ENCODE data around the gene TMEM131L. TPM values are rescaled to one million over a fixed set of nuclear protein-coding genes. Genes with fewer than 3 reads are reported as not detected.

TMEM131L gene
- polyA plus RNA-seq, 3 donors = 11.2 to 58.3 (median 26.0) TPM

DNA sequence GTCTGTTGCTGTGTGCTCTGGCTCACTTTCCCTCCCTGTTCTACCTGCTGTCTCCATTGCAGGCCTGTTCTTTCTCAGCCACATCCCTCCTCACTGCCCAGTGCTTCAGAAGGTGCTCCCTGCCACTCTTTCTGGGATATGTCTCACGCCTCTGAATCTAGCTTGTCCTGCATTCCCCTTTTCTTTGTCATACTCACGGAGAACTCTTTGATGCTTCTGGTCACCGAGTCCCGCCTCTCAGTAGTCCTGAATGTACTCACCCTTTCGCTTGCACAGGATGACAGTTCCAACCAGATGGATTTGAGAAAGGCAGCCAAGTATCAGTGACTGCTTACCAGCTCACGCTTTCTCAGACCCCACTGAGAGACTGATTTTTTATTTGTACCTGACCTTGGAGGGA is 152.7 kb downstream of the TMEM131L start:
- Histone ChIP-seq H3K79me2 (ENCODE audit: insufficient read depth, low read length) (peaks cover 6% of the 10 kb centered on the region), H3K9me3 (replicated peaks in 1 of 2; ENCODE audit: control insufficient read depth in 1 of 2, insufficient read depth in 1 of 2, low read length in 2 of 2) (no peaks in the 10 kb centered on the region), H3K36me3 (replicated peaks in 1 of 2; ENCODE audit: control insufficient read depth in 1 of 2, insufficient read depth in 2 of 2, low read length in 2 of 2) (peaks cover 86 to 93% of the 10 kb centered on the region in 2 donors), H3K27me3 (ENCODE audit: control insufficient read depth in 2 of 2, insufficient read depth in 2 of 2, low read length in 2 of 2) (no peaks in the 10 kb centered on the region), H3K4me1 (ENCODE audit: control insufficient read depth in 1 of 2, insufficient read depth in 2 of 2, low read length in 2 of 2) (peaks cover 26 to 29% of the 10 kb centered on the region in 2 donors), H3K4me3 (replicated peaks in 1 of 3; ENCODE audit: low read depth in 2 of 3, low read length in 3 of 3) (no peak overlapping the region), H4K20me1 (ENCODE audit: insufficient read depth, low read length) (peaks cover 94% of the 10 kb centered on the region), H2AFZ (ENCODE audit: insufficient read depth, low read depth, low read length, poor library complexity, severe bottlenecking) (no peak overlapping the region), H3K9ac (ENCODE audit: insufficient read depth, low read length, poor library complexity, severe bottlenecking) (no peak overlapping the region), H3K27ac (ENCODE audit: low read depth in 1 of 2, low read length in 2 of 2) (peak overlapping the region in 1 of 2 donors; percentile 9), H3K4me2 (replicated peaks; ENCODE audit: extremely low read depth, low read length, poor library complexity, severe bottlenecking) (no peak overlapping the region)
- Mint-ChIP-seq H3K4me3 (no peak overlapping the region), H3K9me3 (peaks cover 0 to 3% (median 0%) of the 10 kb centered on the region in 7 donors), H3K36me3 (peaks cover 78 to 84% of the 10 kb centered on the region in 2 donors), H3K4me1 (peaks cover 44% of the 10 kb centered on the region), H3K27me3 (ENCODE audit: low read depth in 3 of 3) (peaks cover 0 to 4% (median 0%) of the 10 kb centered on the region in 3 donors), H3K27ac (peak overlapping the region in 2 of 7 donors; percentile 35 to 44)
- 98% methylated on average over 6 of the region's 6 CpGs for WGBS (ENCODE audit: insufficient coverage)
- DNase-seq = no peak
- TF ChIP-seq, protein P1, sequence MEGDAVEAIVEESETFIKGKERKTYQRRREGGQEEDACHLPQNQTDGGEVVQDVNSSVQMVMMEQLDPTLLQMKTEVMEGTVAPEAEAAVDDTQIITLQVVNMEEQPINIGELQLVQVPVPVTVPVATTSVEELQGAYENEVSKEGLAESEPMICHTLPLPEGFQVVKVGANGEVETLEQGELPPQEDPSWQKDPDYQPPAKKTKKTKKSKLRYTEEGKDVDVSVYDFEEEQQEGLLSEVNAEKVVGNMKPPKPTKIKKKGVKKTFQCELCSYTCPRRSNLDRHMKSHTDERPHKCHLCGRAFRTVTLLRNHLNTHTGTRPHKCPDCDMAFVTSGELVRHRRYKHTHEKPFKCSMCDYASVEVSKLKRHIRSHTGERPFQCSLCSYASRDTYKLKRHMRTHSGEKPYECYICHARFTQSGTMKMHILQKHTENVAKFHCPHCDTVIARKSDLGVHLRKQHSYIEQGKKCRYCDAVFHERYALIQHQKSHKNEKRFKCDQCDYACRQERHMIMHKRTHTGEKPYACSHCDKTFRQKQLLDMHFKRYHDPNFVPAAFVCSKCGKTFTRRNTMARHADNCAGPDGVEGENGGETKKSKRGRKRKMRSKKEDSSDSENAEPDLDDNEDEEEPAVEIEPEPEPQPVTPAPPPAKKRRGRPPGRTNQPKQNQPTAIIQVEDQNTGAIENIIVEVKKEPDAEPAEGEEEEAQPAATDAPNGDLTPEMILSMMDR (IDR thresholded peaks at IDR 0.05) = no peak
- intact Hi-C loops (cut with micrococcal nuclease) = no loop called here

DNA sequence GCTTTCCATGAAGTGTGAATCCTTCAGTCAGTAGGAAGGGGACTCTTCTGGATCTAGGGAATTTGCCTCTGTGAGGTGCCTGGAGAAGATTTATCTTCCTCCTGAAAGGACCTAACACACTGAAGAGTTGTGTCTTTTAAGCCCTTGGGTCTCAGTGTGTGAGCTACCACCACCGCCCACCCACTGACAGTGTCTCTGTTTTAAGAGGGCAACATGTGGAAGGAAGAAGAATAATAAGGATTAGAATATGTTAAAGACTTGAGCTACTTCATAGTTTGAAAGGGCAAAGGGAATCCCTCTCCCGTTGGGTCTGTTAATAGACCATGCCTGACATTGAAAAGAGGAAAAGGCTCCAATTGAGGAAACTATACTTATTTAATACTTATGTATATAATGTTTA is 153.7 kb downstream of the TMEM131L start:
- H3K9me3 Mint-ChIP-seq = peaks cover 0 to 3% (median 0%) of the 10 kb centered on the region in 7 donors
- Histone ChIP-seq H3K4me3 (replicated peaks in 1 of 3; ENCODE audit: low read depth in 2 of 3, low read length in 3 of 3) (no peak overlapping the region), H3K79me2 (ENCODE audit: insufficient read depth, low read length) (peaks cover 10% of the 10 kb centered on the region), H3K4me1 (ENCODE audit: control insufficient read depth in 1 of 2, insufficient read depth in 2 of 2, low read length in 2 of 2) (peaks cover 26 to 29% of the 10 kb centered on the region in 2 donors), H4K20me1 (ENCODE audit: insufficient read depth, low read length) (peaks cover 86% of the 10 kb centered on the region), H3K9me3 (replicated peaks in 1 of 2; ENCODE audit: control insufficient read depth in 1 of 2, insufficient read depth in 1 of 2, low read length in 2 of 2) (no peaks in the 10 kb centered on the region), H3K4me2 (replicated peaks; ENCODE audit: extremely low read depth, low read length, poor library complexity, severe bottlenecking) (no peak overlapping the region), H2AFZ (ENCODE audit: insufficient read depth, low read depth, low read length, poor library complexity, severe bottlenecking) (no peak overlapping the region), H3K27me3 (ENCODE audit: control insufficient read depth in 2 of 2, insufficient read depth in 2 of 2, low read length in 2 of 2) (no peaks in the 10 kb centered on the region), H3K27ac (ENCODE audit: low read depth in 1 of 2, low read length in 2 of 2) (peak overlapping the region in 1 of 2 donors; percentile 63), H3K36me3 (replicated peaks in 1 of 2; ENCODE audit: control insufficient read depth in 1 of 2, insufficient read depth in 2 of 2, low read length in 2 of 2) (peaks cover 85 to 90% of the 10 kb centered on the region in 2 donors), H3K9ac (ENCODE audit: insufficient read depth, low read length, poor library complexity, severe bottlenecking) (no peak overlapping the region)
- intact Hi-C loops (cut with micrococcal nuclease) = no loop called here
- no peak for DNase-seq
- peaks cover 0 to 4% (median 0%) of the 10 kb centered on the region in 3 donors for H3K27me3 Mint-ChIP-seq (ENCODE audit: low read depth in 3 of 3)
- peaks cover 75 to 84% of the 10 kb centered on the region in 2 donors for H3K36me3 Mint-ChIP-seq
- WGBS (ENCODE audit: insufficient coverage) = no CpG with 5 or more reads among the region's 2 CpGs
- H3K27ac Mint-ChIP-seq = peak overlapping the region in 4 of 7 donors; percentile 50 to 77 (median 75)
- TF ChIP-seq, protein P1 (IDR thresholded peaks at IDR 0.05) = no peak
- H3K4me3 Mint-ChIP-seq = no peak overlapping the region
- H3K4me1 Mint-ChIP-seq = peaks cover 45% of the 10 kb centered on the region

Measured in CD14-positive monocyte (primary cell).